GM12891 (cell line): ENCODE measurements around the gene MGLL.

Experiments
- POLR2A ChIP-seq: IDR thresholded peaks from 2 replicates; pipeline ENCODE4 v1.6.1; 2011; ENCODE audit warnings: low read depth, low read length, control low read depth
- POLR2AphosphoS5 ChIP-seq: IDR thresholded peaks from 2 replicates; pipeline ENCODE4 v1.6.1; 2011; ENCODE audit warnings: low read depth, low read length, control low read depth
- POU2F2 ChIP-seq: IDR thresholded peaks from 2 replicates; pipeline ENCODE4 v1.6.1; 2011; ENCODE audit warnings: low read depth, mild to moderate bottlenecking, control low read depth, low read length, moderate library complexity
- SPI1 ChIP-seq: IDR thresholded peaks from 2 replicates; pipeline ENCODE4 v1.6.1; 2011; ENCODE audit warnings: low read depth, low read length, control low read depth
- TAF1 ChIP-seq: IDR thresholded peaks from 2 replicates; pipeline ENCODE4 v1.6.1; 2011; ENCODE audit warnings: low read depth, low read length, control low read depth

DNA sequence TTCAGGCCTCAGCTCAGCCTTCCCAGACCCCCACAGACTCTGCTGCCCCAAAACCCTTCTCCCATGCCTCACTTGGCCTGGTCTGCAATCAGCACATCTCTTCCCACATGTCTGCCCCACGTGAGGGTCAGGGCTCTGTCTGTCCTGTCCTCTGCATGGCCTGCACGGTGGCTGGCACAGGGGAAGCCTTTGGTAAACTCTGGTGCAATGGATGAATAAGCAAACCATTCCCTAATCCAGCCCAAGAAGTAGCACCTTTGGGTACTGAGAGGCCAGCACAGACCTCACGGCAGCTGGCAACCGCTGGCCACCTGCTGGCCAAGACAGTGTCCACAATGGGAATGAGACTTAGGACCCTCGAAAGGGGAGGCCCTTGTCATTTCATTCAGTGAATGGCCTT lies 121.9 kb downstream of the MGLL start:
- TF ChIP-seq POLR2A (no peak), POLR2AphosphoS5 (no peak), POU2F2 (no peak), SPI1 (no peak), TAF1 (no peak)
